ENCODE measurements around the gene ZSCAN21.

ZSCAN21 gene

DNA sequence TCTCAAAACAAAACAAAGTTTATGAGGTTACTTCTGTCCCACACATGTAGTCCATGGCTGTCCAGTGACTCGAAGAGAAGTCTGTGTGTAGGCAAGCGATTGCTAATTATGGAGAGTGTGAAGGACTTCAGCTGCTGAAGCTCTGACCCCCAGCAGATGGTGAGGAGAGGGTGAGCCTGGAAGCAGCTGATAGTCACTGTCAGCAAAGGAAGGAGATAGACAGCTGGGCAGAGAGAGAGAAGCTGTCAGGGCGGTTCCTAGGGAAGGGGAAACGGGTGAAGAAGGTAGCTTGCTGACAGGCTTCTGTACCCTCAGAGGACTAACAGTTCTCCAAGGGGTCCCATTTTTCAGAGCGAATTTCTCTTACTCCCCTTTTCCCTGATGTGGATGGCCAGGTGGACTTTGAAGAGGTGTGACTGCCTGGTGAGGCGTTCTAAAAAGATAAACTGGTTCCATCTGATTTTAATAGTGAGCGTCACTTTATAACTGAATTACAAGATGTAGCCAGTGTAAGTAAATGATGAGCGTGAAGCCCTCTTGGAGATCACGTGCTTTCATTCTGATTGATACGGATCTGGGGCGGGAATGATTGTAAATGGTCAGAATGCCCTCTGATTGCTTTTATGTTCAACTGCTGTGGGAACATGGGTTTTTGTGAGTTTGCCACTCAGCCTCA is 12.1 kb downstream of the ZSCAN21 start:
- no peak overlapping the region for H3K4me3 ChIP-seq (ENCODE audit: control insufficient read depth, low read depth, low read length)
- no peak for DNase-seq (ENCODE audit: low read depth)
- TF ChIP-seq, protein P1, sequence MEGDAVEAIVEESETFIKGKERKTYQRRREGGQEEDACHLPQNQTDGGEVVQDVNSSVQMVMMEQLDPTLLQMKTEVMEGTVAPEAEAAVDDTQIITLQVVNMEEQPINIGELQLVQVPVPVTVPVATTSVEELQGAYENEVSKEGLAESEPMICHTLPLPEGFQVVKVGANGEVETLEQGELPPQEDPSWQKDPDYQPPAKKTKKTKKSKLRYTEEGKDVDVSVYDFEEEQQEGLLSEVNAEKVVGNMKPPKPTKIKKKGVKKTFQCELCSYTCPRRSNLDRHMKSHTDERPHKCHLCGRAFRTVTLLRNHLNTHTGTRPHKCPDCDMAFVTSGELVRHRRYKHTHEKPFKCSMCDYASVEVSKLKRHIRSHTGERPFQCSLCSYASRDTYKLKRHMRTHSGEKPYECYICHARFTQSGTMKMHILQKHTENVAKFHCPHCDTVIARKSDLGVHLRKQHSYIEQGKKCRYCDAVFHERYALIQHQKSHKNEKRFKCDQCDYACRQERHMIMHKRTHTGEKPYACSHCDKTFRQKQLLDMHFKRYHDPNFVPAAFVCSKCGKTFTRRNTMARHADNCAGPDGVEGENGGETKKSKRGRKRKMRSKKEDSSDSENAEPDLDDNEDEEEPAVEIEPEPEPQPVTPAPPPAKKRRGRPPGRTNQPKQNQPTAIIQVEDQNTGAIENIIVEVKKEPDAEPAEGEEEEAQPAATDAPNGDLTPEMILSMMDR (IDR thresholded peaks at IDR 0.05; ENCODE audit: control insufficient read depth, insufficient read depth, low read depth, low read length, missing control alignments) = no peak

DNA sequence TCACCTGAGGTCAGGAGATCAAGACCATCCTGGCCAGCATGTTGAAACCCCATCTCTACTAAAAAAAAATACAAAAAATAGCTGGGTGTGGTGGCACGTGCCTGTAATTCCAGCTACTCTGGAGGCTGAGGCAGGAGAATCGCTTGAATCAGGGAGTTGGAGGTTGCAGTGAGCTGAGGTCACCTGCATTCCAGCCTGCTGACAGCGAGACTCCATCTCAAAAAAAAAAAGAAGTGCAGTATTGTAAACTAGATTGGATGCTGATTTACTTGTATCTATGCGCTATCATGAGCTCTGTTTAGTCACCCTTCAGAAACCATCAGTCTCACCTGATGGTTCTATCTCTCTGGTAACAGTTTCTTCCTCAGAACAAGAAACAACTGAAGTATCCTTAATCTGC is 13.8 kb downstream of the ZSCAN21 start:
- DNase-seq (ENCODE audit: low read depth) = no peak
- H3K4me3 ChIP-seq (ENCODE audit: control insufficient read depth, low read depth, low read length) = no peak overlapping the region

DNA sequence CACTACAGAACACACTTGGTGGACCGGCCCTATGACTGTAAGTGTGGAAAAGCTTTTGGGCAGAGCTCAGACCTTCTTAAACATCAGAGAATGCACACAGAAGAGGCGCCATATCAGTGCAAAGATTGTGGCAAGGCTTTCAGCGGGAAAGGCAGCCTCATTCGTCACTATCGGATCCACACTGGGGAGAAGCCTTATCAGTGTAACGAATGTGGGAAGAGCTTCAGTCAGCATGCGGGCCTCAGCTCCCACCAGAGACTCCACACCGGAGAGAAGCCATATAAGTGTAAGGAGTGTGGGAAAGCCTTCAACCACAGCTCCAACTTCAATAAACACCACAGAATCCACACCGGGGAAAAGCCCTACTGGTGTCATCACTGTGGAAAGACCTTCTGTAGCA is 14.6 kb downstream of the ZSCAN21 start:
- TF ChIP-seq, protein P1 (IDR thresholded peaks at IDR 0.05; ENCODE audit: control insufficient read depth, insufficient read depth, low read depth, low read length, missing control alignments) = no peak
- DNase-seq (ENCODE audit: low read depth) = no peak
- no peak overlapping the region for H3K4me3 ChIP-seq (ENCODE audit: control insufficient read depth, low read depth, low read length)

More for the DNA sequence above, 13.8 kb downstream of the ZSCAN21 start:
- TF ChIP-seq, protein P1 (IDR thresholded peaks at IDR 0.05; ENCODE audit: control insufficient read depth, insufficient read depth, low read depth, low read length, missing control alignments) = no peak

DNA sequence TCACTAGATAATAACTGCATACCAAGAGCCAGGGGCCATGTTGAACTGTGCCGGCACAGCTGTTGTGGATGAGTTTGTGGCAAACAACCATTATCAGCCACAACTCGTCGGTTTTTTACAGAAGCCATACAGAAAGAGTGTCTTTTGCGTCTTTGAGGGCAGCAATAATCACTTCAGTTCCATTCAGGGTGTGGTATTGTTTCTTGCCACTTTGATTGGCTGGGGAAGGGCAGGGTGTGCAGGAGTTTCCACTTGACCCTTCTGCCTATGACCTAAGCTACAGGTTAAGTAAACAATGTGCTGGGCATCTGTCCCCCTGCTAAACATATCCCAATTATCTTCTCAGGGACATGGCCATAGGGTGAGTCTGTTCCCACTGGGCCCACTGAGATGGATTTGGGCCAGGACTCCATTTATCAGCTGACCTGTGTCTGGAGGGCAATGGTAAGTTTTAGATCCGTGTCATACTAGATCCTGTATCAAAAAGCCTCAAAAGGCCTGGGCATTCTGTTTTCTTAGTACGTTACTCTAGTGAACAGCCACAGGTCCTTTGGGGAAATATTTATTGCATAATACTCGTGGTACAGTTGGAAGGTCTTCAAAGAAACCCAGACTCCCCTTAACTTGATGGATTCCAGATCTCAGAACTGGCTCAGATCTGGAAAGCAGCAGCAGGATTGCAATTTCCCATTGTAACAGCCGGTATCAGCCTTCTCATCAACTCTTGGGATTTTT is 16.0 kb downstream of the ZSCAN21 start:
- no peak overlapping the region for H3K4me3 ChIP-seq (ENCODE audit: control insufficient read depth, low read depth, low read length)
- TF ChIP-seq, protein P1 (IDR thresholded peaks at IDR 0.05; ENCODE audit: control insufficient read depth, insufficient read depth, low read depth, low read length, missing control alignments) = no peak
- DNase-seq (ENCODE audit: low read depth) = no peak

DNA sequence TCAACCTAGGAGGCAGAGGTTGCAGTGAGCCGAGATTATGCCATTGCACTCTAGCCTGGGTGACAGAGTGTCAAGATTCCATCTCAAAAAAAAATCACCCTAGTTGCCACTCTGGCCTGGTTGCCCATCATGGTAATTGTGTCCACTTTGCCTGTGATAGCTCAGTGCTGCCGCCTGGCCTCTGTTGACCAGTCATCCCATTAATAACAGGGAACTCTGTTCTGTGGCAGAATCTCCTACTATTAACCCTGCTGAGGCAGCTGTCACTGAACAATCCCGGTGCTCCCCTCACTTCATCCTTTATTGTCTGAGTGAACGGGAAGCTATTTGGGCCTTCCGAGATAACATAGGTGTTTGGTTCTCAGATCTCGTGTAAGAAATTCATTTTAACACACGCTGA is 17.4 kb downstream of the ZSCAN21 start:
- TF ChIP-seq, protein P1 (IDR thresholded peaks at IDR 0.05; ENCODE audit: control insufficient read depth, insufficient read depth, low read depth, low read length, missing control alignments) = no peak
- no peak overlapping the region for H3K4me3 ChIP-seq (ENCODE audit: control insufficient read depth, low read depth, low read length)
- no peak for DNase-seq (ENCODE audit: low read depth)

DNA sequence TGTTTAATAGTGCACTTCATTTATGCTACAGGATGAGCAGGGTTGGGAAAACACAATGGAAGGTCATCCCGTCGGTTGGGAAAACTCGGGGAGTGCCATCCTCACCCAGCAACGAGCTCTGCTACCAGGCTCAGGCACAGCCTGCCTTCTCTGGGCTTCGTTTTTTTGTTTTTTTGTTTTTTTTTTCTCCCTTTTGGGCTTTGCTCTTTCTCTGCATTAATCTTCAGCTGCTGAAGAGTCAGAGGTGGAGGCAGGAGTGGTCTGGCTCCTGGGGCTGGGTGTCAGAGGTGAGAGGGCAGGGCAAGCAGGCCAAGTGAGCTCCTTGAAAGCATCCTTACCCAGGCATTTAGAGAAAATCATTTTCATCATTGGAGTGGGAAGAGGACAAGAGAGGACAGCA is 20.4 kb downstream of the ZSCAN21 start:
- DNase-seq (ENCODE audit: low read depth) = no peak
- TF ChIP-seq, protein P1 (IDR thresholded peaks at IDR 0.05; ENCODE audit: control insufficient read depth, insufficient read depth, low read depth, low read length, missing control alignments) = no peak
- H3K4me3 ChIP-seq (ENCODE audit: control insufficient read depth, low read depth, low read length) = no peak overlapping the region
